OCI-LY1 (cell line): ENCODE data around the gene GPR176.

Experiments used
- EZH2 ChIP-seq: fragments of 200-600 bp; sonication (generic), shearing (Covaris generic); IDR thresholded peaks from 2 replicates; pipeline ENCODE4 v1.8.0; 2017; ENCODE audit warnings: borderline replicate concordance, mixed run types, mild to moderate bottlenecking, antibody characterized with exemption, low read length, moderate library complexity, mixed read lengths
- TF ChIP-seq, protein P1 (sequence below): fragments of 200-600 bp; sonication (generic), shearing (Covaris generic); IDR thresholded peaks from 2 replicates; pipeline ENCODE4 v1.5.1; 2017; ENCODE audit warnings: mild to moderate bottlenecking, antibody characterized with exemption, low read length, moderate library complexity, mixed read lengths

DNA sequence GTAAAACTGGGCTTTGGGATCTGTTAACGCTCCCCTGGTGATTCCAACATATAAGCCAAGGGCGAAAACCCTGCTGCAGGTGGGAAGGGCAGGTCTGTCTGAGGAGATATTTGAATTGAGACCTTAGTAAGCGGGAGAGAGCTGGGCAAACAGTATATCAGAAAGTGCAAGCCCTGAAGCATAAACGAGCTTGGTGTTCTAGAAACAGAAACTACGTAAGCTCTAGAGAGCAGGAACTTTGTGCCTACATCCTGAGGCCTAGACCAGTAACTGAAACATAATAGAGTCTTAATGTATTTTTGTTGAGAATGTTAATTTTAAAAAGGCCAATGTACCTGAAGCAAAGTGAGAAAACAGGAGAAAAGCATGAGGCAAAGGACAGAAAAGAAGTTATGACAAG is 74.5 kb downstream of the GPR176 start:
- TF ChIP-seq EZH2 = no peak
- TF ChIP-seq, protein P1, sequence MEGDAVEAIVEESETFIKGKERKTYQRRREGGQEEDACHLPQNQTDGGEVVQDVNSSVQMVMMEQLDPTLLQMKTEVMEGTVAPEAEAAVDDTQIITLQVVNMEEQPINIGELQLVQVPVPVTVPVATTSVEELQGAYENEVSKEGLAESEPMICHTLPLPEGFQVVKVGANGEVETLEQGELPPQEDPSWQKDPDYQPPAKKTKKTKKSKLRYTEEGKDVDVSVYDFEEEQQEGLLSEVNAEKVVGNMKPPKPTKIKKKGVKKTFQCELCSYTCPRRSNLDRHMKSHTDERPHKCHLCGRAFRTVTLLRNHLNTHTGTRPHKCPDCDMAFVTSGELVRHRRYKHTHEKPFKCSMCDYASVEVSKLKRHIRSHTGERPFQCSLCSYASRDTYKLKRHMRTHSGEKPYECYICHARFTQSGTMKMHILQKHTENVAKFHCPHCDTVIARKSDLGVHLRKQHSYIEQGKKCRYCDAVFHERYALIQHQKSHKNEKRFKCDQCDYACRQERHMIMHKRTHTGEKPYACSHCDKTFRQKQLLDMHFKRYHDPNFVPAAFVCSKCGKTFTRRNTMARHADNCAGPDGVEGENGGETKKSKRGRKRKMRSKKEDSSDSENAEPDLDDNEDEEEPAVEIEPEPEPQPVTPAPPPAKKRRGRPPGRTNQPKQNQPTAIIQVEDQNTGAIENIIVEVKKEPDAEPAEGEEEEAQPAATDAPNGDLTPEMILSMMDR = no peak
